GM23248 (cell line): ENCODE results near the gene STAB2.

Experiments used
- EZH2 ChIP-seq: fragments of 200-600 bp; sonication (generic); IDR thresholded peaks from 2 replicates; pipeline ENCODE4 v1.6.1; 2018; ENCODE audit warnings: antibody characterized with exemption, mild to moderate bottlenecking; ENCODE audit not compliant: insufficient read depth, poor library complexity, severe bottlenecking
- EZH2phosphoT487 ChIP-seq: fragments of 200-600 bp; sonication (generic); IDR thresholded peaks from 2 replicates; pipeline ENCODE4 v1.6.1; 2018; ENCODE audit warnings: antibody characterized with exemption, moderate library complexity, mild to moderate bottlenecking, low read depth; ENCODE audit not compliant: insufficient read depth

DNA sequence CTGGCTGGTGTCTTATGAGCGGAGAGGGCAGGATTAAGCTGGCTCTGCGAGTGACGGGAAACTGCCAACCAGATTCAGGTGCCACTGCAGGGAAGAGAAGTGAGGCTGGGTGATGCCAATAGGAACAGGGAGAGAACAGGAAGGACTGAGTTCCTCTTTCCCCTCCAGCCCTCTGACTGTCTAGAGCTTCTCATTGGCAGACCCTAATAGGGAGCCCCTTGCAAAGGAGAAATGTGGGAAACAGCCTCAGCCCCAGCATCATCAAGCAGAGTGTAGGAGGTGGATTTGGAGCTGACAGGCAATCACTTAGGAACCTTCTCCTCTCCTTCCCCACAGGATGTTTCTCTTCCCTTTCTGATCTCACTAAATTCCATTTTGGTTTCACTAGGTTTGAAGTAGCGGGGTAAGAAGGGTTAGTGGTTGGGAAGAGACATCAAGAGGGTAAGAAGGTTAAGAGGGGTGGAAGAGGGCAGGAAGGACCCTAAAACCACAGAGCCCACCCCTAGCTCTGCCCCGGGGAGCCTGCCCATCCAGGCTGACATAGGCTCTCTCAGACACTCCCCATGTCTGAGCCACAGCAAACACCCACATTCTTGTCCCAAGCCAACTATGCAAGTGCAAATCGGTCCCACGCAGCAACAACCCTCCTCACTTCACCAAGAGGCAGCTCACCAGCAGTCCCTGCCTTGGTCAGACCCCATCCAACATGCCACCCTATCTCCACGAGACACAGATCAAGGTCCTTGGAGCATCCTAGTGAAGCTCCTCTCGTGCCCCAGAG is 111.1 kb downstream of the STAB2 start:
- no peak for TF ChIP-seq EZH2
- no peak for TF ChIP-seq EZH2phosphoT487
